DOHH2 (cell line): ENCODE measurements around the gene PPP6R3.

Experiments used
- EZH2phosphoT487 ChIP-seq: fragments of 200-600 bp; sonication (generic); IDR thresholded peaks from 2 replicates; pipeline ENCODE4 v1.6.1; 2017; ENCODE audit warnings: borderline replicate concordance, mild to moderate bottlenecking, antibody characterized with exemption, low read length, moderate library complexity, mixed read lengths
- TF ChIP-seq, protein P1 (sequence below): fragments of 200-600 bp; sonication (generic); IDR thresholded peaks from one replicate; pipeline ENCODE4 v1.5.1; 2014; ENCODE audit warnings: antibody characterized with exemption, mild to moderate bottlenecking, low read depth, low read length; ENCODE audit not compliant: poor library complexity, severe bottlenecking

DNA sequence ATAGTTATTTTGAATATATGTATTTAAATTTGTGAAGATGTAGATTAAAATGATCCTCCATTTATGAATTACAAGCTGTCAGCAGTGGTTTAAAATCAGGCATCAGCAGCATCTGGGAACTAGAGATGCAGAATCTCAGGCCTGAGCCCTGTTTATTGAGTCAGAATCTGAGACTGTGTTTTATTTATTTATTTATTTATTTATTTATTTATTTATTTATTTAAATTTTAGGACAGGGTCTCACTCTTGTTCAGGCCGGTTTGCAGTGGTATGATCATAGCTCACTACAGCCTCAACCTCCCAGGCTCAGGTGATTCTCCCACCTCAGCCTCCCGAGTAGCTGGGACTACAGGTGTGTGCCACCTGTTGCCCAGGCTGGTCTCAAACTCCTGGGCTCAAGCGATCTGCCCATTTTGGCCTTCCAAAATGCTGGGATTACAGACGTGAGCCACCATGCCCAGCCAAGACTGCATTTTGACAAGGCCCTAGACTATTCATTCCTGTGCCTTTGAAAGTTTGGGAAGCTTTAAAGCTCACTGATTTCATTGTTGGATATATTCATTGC is 70.7 kb downstream of the PPP6R3 start:
- TF ChIP-seq, protein P1, sequence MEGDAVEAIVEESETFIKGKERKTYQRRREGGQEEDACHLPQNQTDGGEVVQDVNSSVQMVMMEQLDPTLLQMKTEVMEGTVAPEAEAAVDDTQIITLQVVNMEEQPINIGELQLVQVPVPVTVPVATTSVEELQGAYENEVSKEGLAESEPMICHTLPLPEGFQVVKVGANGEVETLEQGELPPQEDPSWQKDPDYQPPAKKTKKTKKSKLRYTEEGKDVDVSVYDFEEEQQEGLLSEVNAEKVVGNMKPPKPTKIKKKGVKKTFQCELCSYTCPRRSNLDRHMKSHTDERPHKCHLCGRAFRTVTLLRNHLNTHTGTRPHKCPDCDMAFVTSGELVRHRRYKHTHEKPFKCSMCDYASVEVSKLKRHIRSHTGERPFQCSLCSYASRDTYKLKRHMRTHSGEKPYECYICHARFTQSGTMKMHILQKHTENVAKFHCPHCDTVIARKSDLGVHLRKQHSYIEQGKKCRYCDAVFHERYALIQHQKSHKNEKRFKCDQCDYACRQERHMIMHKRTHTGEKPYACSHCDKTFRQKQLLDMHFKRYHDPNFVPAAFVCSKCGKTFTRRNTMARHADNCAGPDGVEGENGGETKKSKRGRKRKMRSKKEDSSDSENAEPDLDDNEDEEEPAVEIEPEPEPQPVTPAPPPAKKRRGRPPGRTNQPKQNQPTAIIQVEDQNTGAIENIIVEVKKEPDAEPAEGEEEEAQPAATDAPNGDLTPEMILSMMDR, result no peak
- no peak for TF ChIP-seq EZH2phosphoT487
